Panc1 (cell line): Measurements from ENCODE around the gene DDX17. TPM values are rescaled to one million over a fixed set of nuclear protein-coding genes. Genes with fewer than 3 reads are reported as not detected.

Experiments used
- ATAC-seq: fragments of 200-7000 bp; cut with Tn5 transposase; 2 replicates; pipeline ENCODE4 v1.9.1; 2020; ENCODE audit warnings: mild to moderate bottlenecking, moderate library complexity
- BruUV-seq: library from RNA; stranded (reverse); fragments of 400-500 nt; replicated peaks from 2 replicates; lab custom pipeline; 2021; lab: Mats Ljungman, UMichigan
- CTCF ChIA-PET: fragments of 300-600 bp; sonication (Branson Sonifier 250); formaldehyde crosslinking; loops from one replicate; lab custom pipeline; 2022; ENCODE audit warnings: antibody characterized with exemption; lab: Charles Lee
- POLR2A ChIA-PET: fragments of 300-600 bp; sonication (Branson Sonifier 250); formaldehyde crosslinking; loops from one replicate; lab custom pipeline; 2022; ENCODE audit warnings: antibody characterized with exemption; lab: Charles Lee
- DNase-seq: peaks from one replicate; pipeline ENCODE4 v3.0.0-alpha.2; 2010; ENCODE audit warnings: low read depth, low spot score
- H3K27ac ChIP-seq: 2 replicates; pipeline ENCODE4 v1.5.1; 2011; ENCODE audit warnings: mild to moderate bottlenecking, low read length, inconsistent platforms
- H3K27me3 ChIP-seq: fragments of 200-500 bp; sonication (Bioruptor generic); 2 replicates; pipeline ENCODE4 v1.6.0; 2014; ENCODE audit warnings: low read length, inconsistent platforms; ENCODE audit not compliant: control insufficient read depth, insufficient read depth
- H3K36me3 ChIP-seq: fragments of 200-500 bp; sonication (Bioruptor generic); 2 replicates; pipeline ENCODE4 v1.5.1; 2014; ENCODE audit warnings: inconsistent platforms, mild to moderate bottlenecking, low read length, moderate library complexity; ENCODE audit not compliant: control insufficient read depth, insufficient read depth
- H3K4me1 ChIP-seq: 2 replicates; pipeline ENCODE4 v1.5.1; 2011; ENCODE audit warnings: inconsistent platforms, mild to moderate bottlenecking, low read length, moderate library complexity; ENCODE audit not compliant: control insufficient read depth, insufficient read depth
- H3K4me3 ChIP-seq, 2 experiments: 2 replicates each; pipeline ENCODE4 v1.5.1; 2011 to 2012; ENCODE audit warnings: low read depth in 2 of 2, low read length in 2 of 2, mild to moderate bottlenecking in 2 of 2, inconsistent platforms in 1 of 2, moderate library complexity in 1 of 2
- H3K9me3 ChIP-seq: fragments of 200-500 bp; sonication (Bioruptor generic); 2 replicates; pipeline ENCODE4 v1.5.1; 2014; ENCODE audit warnings: low read depth, mild to moderate bottlenecking, inconsistent platforms, low read length, moderate library complexity; ENCODE audit not compliant: control insufficient read depth, insufficient read depth
- CTCF ChIP-seq: fragments of 450-650 bp; IDR thresholded peaks from 2 replicates; pipeline ENCODE4 v1.5.1; 2017; ENCODE audit warnings: mild to moderate bottlenecking
- POLR2AphosphoS5 ChIP-seq: IDR thresholded peaks from 2 replicates; pipeline ENCODE4 v1.6.1; 2012; ENCODE audit warnings: mild to moderate bottlenecking, low read depth, low read length, moderate library complexity
- REST ChIP-seq, 2 experiments: IDR thresholded peaks; 2 replicates each; pipeline ENCODE4 v1.6.1; 2011 to 2012; ENCODE audit warnings: low read depth in 2 of 2, control low read depth in 1 of 2, low read length in 1 of 2, mild to moderate bottlenecking in 1 of 2, moderate library complexity in 1 of 2; ENCODE audit not compliant: insufficient read depth in 1 of 2
- SIN3A ChIP-seq: IDR thresholded peaks from 2 replicates; pipeline ENCODE4 v1.6.1; 2012; ENCODE audit warnings: low read depth, mild to moderate bottlenecking, low read length, moderate library complexity, borderline replicate concordance; ENCODE audit not compliant: insufficient read depth
- TCF7L2 ChIP-seq: IDR thresholded peaks from 2 replicates; pipeline ENCODE4 v1.6.1; 2011; ENCODE audit warnings: mild to moderate bottlenecking, low read depth, low read length, inconsistent platforms
- in situ Hi-C: cut with HindIII; loops from 2 replicates; pipeline ENCODE4 v1.10.0; 2016; ENCODE audit warnings: low sequenced_read_pairs, low pct_unique_long_range_greater_than_20kb
- intact Hi-C: fragments of 100-400 bp; cut with micrococcal nuclease; formaldehyde crosslinking; loops from one replicate; pipeline ENCODE4 v1.10.0; 2022; ENCODE audit not compliant: unreplicated experiment
- total RNA-seq: library from RNA; stranded (reverse); gene quantifications from one replicate; pipeline ENCODE4 v1.2.1, GENCODE V29; 2021; ENCODE audit not compliant: unreplicated experiment

The DDX17 gene
- total RNA-seq, 1 experiment from 2014 or later, result 277 TPM

- intact Hi-C loops, result no loop called here
- Histone ChIP-seq H3K27ac (no peak overlapping the region), H3K36me3 (no peaks in the 10 kb centered on the region), H3K9me3 (no peaks in the 10 kb centered on the region), H3K4me1 (no peaks in the 10 kb centered on the region), H3K27me3 (no peaks in the 10 kb centered on the region), H3K4me3 (peak overlapping the region; percentile 16 to 33; a peak in 3 of 4 replicates)
- in situ Hi-C loops, result no loop called here
- TF ChIP-seq REST (IDR thresholded peaks at IDR 0.05; ENCODE audit: insufficient read depth in 1 of 2, low read depth in 2 of 2, low read length in 1 of 2), result no peak
- TF ChIP-seq POLR2AphosphoS5, result no peak
- TF ChIP-seq SIN3A, result no peak
- no peak for TF ChIP-seq TCF7L2
- no peak for TF ChIP-seq CTCF
- POLR2A ChIA-PET, result no interaction called here
- ATAC-seq, result no peak
- no peak for DNase-seq
- BruUV-seq, result no TSS peak
- CTCF ChIA-PET, result no interaction called here
These were observed 50.4 kb downstream of the DDX17 start for GRCh38 chr22:38455530-38456271.

- ATAC-seq, result no peak
- POLR2A ChIA-PET, result no interaction called here
These were observed 51.0 kb downstream of the DDX17 start, which contains the start of gene KCNJ4 for GRCh38 chr22:38455076-38455529. KCNJ4 (minus strand) TSS chr22:38455199; CDS start chr22:38428132, 27,067 bp downstream.

More at GRCh38 chr22:38455076-38455529, 51.0 kb downstream of the DDX17 start, which contains the start of gene KCNJ4:
- no peaks in the 10 kb centered on the region for H3K9me3 ChIP-seq
- no peaks in the 10 kb centered on the region for H3K36me3 ChIP-seq
- H3K4me3 ChIP-seq, result peak within 1 kb of the TSS; percentile 16 to 33; a peak in 3 of 4 replicates
- CTCF ChIA-PET, result no interaction called here
- no TSS peak for BruUV-seq
- H3K27me3 ChIP-seq, result no peaks in the 10 kb centered on the region
- no peaks in the 10 kb centered on the region for H3K4me1 ChIP-seq
- in situ Hi-C loops, result no loop called here
- no peak for DNase-seq
- no peak within 1 kb of the TSS for H3K27ac ChIP-seq
- intact Hi-C loops, result no loop called here
- TF ChIP-seq POLR2AphosphoS5, result no peak
- TF ChIP-seq CTCF, result no peak
